Panc1 (cell line): ENCODE results near the gene TBXA2R.

ENCODE experiments used
- POLR2AphosphoS5 ChIP-seq: IDR thresholded peaks from 2 replicates; pipeline ENCODE4 v1.6.1; 2012; ENCODE audit warnings: mild to moderate bottlenecking, low read depth, low read length, moderate library complexity
- TCF7L2 ChIP-seq: IDR thresholded peaks from 2 replicates; pipeline ENCODE4 v1.6.1; 2011; ENCODE audit warnings: mild to moderate bottlenecking, low read depth, low read length, inconsistent platforms
- TF ChIP-seq, protein P1 (sequence below): fragments of 450-650 bp; IDR thresholded peaks from 2 replicates; pipeline ENCODE4 v1.5.1; 2017; ENCODE audit warnings: mild to moderate bottlenecking
- TF ChIP-seq, protein P2 (sequence below), 2 experiments: IDR thresholded peaks; 2 replicates each; pipeline ENCODE4 v1.6.1; 2011 to 2012; ENCODE audit warnings: low read depth in 2 of 2, control low read depth in 1 of 2, low read length in 1 of 2, mild to moderate bottlenecking in 1 of 2, moderate library complexity in 1 of 2; ENCODE audit not compliant: insufficient read depth in 1 of 2

DNA sequence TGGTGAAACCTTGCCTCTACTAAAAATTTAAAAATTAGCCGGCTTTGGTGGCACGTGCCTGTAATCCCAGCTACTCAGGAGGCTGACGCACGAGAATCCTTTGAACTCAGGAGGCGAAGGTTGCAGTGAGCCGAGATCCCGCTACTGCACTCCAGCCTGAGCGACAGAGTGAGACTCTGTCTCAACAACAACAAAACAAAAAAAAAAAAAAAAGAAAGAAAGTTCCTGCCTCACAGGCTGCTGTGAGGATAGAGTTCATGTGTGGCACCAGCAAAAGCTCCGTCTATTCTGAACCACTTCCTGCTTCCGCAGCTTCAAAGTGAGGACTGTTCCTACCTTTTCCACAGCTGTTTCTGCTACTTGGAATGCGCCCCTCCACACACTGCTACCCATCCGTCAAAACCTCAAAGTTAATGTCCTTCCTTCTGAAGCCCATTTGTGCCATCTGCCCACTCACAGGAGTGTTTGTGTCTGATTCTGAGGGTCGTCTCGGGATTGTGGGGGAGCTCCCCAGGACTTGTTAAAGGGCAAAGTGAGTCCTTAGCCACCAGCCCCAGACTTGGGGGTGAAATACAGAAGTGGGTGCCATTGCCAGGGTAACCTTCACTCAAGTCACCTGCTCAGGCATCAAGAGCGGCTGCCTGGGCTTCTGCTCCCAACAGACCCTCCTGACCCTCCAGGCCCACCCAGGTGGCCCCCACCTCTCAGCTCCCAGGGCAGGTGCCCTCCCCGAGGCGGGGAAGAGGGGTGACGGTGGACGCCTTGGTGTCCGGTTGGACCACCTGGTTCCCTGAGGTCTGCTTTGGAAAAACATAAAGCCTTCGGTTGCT lies 52.2 kb downstream of the TBXA2R start:
- TF ChIP-seq POLR2AphosphoS5 (no peak), TCF7L2 (no peak)
- TF ChIP-seq, protein P1, sequence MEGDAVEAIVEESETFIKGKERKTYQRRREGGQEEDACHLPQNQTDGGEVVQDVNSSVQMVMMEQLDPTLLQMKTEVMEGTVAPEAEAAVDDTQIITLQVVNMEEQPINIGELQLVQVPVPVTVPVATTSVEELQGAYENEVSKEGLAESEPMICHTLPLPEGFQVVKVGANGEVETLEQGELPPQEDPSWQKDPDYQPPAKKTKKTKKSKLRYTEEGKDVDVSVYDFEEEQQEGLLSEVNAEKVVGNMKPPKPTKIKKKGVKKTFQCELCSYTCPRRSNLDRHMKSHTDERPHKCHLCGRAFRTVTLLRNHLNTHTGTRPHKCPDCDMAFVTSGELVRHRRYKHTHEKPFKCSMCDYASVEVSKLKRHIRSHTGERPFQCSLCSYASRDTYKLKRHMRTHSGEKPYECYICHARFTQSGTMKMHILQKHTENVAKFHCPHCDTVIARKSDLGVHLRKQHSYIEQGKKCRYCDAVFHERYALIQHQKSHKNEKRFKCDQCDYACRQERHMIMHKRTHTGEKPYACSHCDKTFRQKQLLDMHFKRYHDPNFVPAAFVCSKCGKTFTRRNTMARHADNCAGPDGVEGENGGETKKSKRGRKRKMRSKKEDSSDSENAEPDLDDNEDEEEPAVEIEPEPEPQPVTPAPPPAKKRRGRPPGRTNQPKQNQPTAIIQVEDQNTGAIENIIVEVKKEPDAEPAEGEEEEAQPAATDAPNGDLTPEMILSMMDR: no peak
- TF ChIP-seq, protein P2, sequence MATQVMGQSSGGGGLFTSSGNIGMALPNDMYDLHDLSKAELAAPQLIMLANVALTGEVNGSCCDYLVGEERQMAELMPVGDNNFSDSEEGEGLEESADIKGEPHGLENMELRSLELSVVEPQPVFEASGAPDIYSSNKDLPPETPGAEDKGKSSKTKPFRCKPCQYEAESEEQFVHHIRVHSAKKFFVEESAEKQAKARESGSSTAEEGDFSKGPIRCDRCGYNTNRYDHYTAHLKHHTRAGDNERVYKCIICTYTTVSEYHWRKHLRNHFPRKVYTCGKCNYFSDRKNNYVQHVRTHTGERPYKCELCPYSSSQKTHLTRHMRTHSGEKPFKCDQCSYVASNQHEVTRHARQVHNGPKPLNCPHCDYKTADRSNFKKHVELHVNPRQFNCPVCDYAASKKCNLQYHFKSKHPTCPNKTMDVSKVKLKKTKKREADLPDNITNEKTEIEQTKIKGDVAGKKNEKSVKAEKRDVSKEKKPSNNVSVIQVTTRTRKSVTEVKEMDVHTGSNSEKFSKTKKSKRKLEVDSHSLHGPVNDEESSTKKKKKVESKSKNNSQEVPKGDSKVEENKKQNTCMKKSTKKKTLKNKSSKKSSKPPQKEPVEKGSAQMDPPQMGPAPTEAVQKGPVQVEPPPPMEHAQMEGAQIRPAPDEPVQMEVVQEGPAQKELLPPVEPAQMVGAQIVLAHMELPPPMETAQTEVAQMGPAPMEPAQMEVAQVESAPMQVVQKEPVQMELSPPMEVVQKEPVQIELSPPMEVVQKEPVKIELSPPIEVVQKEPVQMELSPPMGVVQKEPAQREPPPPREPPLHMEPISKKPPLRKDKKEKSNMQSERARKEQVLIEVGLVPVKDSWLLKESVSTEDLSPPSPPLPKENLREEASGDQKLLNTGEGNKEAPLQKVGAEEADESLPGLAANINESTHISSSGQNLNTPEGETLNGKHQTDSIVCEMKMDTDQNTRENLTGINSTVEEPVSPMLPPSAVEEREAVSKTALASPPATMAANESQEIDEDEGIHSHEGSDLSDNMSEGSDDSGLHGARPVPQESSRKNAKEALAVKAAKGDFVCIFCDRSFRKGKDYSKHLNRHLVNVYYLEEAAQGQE (IDR thresholded peaks at IDR 0.05; ENCODE audit: insufficient read depth in 1 of 2, low read depth in 2 of 2, low read length in 1 of 2): no peak
